GM10847 (cell line): Measurements from ENCODE around the gene VSIG10L.

Experiments
- POLR2A ChIP-seq: IDR thresholded peaks from 2 replicates; pipeline ENCODE4 v1.6.1; 2011; ENCODE audit not compliant: insufficient read length; ENCODE audit errors: extremely low read depth

The VSIG10L gene

DNA sequence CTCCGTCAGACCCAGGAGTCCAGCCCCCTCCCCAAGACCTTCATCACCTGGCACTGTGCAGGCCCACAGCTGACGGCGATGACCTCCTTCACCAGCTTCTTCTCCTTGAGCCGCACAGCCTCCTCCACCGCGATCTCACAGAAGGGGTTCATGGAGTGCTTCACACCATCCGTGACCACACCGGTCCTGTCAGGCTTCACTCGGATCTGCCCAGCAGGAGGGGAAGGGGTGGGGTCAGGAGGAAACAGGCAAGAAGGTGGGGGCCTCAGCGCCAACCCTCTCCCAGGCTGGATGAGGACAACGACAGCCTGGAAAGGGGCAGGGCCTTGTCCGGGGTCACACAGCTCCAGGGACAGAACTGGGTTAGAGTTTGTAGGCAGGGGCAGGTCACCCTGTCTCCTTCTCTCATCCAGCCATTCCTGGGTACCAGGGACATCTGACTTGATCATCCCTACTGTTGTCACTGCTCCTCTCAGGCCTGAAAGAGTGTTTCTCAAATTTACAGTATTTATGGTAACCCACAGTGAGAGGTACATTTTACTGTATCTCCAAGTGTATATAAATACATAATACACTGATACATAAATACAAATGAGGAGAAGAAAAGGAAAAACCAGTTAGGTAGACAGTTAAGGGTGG, 12.3 kb upstream of the VSIG10L start:
- TF ChIP-seq POLR2A = no peak

DNA sequence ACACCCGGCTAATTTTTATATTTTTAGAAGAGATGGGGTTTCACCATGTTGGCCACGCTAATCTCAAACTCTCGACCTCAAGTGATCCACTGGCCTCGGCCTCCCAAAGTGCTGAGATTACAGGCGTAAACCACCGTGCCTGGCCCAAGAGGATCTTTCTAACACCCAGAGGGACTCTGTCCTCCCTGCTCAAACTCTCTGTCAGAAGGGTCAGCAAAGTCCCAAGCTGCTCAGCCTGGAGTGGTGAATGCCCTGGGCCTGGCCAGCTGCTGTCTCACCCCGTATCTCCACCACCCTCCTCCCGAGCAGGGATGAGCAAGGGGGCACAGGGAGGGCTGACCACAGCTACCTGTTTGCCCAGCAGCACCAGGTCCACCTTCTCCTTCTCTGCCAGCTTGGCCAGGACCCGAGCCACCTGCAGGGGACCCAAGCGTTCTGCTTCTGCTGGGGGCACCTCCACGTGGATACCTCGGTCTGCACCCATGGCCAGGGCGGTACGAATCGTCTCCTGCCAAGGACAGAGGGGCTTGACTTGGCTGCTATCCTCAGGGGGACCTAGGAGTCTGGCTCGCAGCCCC, 10.9 kb upstream of the VSIG10L start:
- TF ChIP-seq POLR2A = no peak

DNA sequence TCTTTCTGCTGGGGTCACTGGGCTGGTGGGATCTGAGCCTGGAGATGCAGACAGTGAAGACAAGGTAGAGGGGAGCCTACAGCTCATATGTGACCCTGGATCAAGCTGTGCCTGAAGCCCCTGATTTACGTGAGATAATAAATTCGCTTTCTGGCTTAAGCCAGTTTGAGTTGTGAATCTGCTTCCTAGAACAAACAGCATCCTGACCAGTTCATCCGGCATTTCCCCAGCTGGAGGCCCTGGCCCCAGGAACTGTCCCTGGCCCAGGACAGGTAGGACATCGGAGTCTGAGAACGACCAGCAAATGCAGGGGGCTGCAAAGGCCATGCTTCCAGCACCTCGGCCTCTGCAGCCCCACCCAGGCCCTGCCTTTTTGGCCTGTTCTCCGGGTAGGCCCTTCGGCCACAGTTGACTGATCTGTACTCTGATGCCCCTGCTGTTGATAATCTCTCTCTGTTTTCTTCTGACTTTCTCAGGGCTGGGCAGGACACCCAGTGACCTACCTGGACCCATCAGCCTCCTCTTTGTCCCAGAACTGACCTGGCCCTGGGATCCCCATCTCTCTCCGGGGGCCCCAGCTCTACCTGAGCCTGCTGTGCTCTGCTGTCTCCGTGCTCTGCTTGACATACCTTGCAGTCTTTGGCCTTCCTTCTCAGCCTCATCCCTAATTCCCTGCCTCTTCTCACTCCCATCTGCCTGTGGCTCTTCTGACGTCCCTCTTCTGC, 9.5 kb upstream of the VSIG10L start:
- no peak for TF ChIP-seq POLR2A

DNA sequence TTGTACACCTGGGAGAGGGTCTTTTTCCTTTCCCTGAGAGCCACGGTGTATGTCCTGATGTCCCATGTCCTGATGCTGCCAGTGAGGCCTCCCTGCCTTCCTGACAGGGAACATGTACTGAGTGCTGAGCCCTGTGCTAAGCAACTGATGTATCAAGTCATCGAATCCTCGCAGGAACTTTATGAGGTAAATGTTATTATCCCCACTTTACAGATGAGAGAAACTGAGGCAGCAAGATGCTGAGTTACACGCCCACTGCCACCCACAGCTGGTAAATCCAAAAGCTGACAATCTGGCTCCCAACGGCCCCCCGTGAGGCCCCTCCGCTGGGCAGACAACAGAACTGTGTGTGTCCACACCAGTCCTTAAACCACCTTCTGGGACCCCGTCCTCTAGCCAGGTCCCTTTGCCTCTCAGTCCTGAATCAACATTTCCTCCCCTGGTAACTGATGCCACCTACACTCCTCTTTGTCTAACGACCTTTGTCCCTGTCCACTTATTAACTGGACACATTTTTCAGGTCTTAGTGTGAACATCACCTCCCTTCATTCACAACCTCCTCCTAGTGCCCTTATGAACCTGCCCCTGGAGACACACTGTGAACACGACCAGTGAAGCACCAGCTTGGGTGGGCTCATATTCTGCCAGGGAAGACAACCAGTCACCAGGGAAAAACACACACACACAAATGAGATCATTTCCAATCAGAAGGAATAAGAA, 5.4 kb upstream of the VSIG10L start:
- no peak for TF ChIP-seq POLR2A

DNA sequence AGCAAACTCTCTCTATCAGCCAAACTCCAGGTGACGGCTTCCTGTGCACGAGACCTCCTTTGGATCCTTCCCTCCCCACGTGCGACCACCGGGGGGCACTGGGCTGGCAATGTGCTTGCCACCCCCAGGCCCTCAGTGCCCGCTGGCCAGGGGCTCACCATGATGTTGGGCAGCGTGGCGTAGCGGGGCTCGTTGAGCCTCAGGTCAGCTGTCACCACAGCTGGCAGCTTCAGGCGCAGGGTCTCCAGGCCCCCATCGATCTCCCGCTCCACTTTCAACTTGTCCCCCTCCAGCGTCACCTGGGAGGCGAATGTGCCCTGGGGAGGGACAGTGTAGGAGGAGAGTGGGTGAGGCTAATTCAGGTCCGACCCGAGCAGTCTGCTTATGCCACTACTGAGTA, 4.8 kb upstream of the VSIG10L start:
- TF ChIP-seq POLR2A = no peak

DNA sequence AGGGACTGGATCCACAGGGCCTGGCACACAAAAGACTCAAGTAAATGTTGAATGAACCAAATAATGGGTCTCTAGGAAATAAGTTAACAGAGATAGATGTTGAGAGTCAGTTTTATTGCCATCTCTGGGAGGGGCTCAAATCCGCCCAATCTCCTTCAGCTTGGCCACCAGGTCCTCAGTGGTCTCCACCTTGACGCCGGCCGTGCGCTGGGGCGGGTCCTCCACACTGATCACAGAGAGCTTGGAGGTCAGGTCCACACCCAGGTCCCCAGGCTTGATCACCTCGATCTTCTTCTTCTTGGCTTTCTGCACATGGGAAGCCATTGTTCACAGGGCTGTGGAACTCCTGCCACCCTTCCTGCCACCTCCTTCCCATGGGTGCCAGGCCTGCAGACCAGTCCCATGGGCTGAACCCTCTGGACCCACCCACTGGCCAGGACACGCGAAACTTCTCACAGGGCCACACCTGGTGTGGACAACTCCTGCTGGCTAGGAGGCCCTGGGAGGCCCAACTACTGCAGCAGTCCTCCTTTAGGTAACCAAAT, 3.2 kb upstream of the VSIG10L start:
- TF ChIP-seq POLR2A = no peak

DNA sequence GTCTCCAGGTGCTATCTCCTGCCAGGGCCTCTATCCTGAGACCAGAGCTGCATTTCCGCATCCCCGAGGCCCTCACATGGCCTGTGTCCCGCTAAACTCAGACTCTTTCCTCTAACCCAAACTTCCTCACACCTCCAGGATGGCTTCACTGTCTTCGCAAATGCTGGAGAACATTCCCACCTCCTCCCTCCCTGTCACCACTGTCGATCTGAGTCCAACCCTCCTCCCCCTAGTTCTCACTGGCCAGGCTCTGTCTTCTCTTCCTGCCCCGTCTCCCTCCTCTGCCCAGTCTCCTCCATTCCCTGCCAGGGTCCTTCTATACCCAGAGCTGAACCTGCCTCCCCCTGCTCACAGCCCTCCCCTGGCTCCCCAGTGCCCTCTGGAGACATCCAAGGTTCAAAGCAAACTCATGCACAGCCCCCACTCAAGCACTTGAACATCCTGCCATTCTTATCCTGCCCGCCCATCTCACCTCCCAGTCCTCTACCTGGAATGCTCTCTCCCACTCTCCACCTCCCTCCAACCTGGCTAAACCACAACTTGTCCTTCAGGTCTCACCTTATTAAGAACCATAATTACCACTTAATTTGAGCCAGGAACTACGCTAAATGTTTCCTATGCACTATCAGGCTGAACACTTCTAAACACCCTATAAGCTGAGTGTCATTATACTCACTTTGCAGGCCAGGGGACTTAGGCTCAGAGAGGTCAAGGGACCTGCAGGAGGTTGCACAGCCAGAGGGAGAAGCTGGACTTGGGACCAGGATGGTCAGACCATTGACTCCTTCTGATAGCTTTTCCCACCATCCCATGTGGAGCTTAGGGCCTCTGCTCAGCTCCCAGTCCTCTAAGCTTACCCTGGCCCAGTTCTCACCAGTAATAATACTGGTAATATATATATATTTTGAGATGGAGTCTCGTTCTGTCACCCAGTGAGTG, 961 bp upstream of the VSIG10L start:
- no peak for TF ChIP-seq POLR2A

DNA sequence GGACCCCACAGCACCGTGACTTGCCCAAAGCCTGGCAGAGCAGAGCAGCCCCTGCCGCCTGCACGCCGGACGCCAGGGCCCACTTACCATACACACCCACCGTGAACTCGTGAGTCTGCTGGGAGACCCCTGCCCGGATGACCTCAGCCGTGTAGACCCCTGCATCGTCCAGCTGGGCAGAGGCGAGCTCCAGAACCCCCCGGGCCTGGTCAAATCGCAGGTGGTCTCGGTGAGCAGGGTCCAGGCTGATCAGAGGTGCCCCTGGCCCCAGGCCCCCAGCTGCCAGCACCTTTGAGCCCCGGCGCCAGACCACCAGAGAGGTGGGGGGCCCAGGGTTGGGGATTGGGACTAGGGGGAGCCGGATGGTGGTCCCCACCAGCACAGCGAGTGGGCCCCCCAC, 873 bp downstream of the VSIG10L start:
- no peak for TF ChIP-seq POLR2A

DNA sequence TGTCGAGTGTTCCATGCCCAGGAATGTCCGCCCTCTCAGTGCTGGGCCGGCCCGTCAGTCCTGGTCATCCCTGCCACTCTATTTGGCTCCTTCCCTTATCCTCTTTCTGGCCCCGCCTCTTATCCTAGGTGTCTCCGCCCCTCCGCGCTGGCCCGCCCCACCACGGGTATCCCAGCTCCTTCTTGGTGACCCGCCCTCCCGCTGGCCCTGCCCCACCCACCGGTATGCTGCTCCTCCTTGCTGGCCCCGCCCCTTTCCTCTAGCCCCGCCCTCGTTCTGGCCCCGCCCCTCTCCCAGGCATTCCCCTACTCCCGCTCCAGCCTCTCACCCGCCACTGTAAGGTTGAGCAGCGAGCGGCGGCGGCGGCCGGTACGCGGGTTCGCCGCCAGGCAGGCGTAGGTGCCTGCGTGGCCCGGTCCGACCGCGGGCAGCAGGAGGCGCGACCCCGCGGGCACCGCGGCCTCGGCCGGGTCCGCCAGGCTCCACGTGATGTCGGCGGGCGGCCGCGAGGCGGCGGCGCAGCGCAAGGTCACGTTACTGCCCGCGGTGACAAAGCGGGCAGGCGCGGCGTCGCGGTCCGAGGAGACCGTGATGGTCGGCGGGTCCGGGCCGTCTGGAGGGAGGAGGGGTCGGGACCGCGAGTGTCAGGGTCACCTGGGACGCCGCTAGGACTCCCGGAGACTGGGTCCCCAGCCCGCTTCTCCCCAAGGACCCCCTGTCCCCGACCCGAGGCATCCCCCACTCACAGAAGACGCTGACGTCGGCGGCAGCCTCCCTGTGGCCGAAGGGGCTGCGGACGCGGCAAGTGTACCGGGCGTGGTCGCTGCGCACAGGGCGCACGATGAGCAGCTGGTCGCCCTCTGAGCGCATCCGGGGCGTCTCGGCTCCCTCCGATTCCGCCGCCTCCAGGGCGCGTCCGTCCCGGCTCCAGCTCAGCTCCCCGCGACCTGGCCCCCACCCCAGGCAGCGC, 2.0 kb downstream of the VSIG10L start:
- TF ChIP-seq POLR2A = no peak

DNA sequence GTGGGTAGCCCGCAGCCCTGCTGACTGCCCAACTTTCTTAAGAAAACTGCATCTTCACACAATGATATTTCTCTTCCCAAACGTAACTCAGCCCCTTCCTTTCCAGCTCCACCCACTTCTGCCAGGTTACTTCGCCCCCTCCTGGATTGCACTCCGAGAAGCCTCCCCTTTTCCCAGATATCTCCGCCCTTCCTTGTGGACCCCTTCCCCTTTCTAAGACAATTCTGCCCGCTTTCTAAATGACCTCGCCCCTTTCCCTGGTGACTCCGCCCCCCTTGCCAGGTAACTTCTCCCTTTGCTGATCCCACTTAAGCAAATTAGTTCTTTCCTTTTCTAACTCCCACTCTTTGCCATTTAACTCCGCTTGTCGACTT, 2.6 kb downstream of the VSIG10L start:
- TF ChIP-seq POLR2A = no peak

DNA sequence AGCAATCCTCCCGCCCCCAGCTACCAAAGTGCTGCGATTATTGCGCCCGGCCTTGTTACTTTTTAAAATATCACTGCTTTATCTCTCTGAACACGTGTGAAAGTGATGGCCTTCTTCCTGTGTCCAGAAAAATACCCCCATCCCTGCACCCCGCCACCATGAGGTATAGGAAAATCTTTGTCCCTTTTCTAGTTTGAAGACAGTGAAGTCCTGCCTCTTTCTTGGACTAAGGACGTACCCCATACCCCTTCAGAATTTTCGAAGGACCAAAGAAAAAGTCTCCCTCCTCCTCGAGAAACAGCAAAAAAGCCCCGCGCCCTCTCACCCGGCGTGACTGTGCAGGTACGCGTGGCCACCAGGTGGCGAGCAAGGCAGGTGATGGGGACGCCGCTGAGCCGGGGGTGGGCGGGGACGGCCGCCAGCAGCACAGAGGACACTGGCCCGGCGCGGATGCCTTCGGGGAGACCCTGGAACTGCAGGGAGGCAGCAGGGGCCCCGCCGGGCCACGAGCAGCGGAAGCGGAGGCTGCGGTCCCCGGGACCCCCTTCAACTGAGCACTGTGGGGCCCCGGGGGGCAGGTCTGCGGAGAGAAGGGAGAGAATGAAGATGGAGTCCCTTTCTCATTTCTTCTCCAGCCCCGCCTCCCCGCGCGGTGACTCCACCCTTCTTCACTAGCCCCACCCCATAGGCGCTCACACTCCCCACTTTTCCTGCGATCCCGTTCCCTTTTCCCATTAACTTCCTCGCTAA, 3.2 kb downstream of the VSIG10L start:
- no peak for TF ChIP-seq POLR2A

DNA sequence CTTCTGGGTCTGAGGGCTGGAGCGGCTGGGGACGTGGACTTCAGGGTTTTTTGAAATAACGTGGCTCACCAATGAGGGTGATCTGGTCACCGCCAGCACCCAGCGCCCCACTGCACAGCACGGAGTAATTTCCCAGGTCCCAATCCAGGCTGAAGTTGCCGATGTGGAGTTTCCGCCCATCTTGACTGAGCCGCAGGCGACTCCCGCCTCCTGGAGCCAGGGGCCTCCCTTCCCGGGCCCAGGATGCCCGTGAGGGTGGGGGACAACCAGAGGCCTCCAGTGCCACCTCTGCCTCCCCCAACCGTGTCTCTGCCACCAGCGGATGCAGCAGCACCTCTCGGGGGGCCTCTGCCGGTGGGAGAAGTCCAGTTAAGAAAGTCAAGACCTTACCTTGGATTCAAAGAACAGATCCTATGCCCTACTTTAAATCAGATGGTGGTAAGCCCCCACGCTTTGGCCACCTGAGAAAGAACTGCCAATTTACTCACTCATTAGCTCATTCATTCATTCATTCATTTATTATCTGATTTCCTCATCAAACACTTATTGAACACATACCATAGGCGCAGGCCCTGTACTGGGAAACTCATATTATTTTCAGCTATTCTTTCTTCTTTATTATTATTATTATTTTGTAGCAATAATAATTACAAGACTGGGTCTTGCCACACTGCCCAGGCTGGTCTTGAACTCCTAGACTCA, 3.9 kb downstream of the VSIG10L start:
- no peak for TF ChIP-seq POLR2A
